HUES48 (cell line): ENCODE measurements around the gene SPATS2L.

Experiments used
- H3K27ac ChIP-seq: one replicate; pipeline ENCODE4 v1.7.0; 2013; ENCODE audit warnings: low read depth, low read length, inconsistent platforms
- H3K27me3 ChIP-seq: 2 replicates; pipeline ENCODE4 v1.6.1; 2013; ENCODE audit warnings: mild to moderate bottlenecking, low read length; ENCODE audit not compliant: control insufficient read depth, insufficient read depth
- H3K36me3 ChIP-seq: 2 replicates; pipeline ENCODE4 v1.6.1; 2013; ENCODE audit warnings: low read length; ENCODE audit not compliant: control insufficient read depth, insufficient read depth
- H3K4me1 ChIP-seq: 2 replicates; pipeline ENCODE4 v1.6.1; 2013; ENCODE audit warnings: mild to moderate bottlenecking, low read length; ENCODE audit not compliant: control insufficient read depth, insufficient read depth
- H3K4me3 ChIP-seq: 2 replicates; pipeline ENCODE4 v1.5.1; 2013; ENCODE audit warnings: mild to moderate bottlenecking, low read depth, low read length
- H3K9ac ChIP-seq: 2 replicates; pipeline ENCODE4 v1.6.1; 2013; ENCODE audit warnings: mild to moderate bottlenecking, low read depth, low read length, moderate library complexity
- H3K9me3 ChIP-seq: 2 replicates; pipeline ENCODE4 v1.6.1; 2013; ENCODE audit warnings: low read length; ENCODE audit not compliant: control insufficient read depth, insufficient read depth

Gene SPATS2L

DNA sequence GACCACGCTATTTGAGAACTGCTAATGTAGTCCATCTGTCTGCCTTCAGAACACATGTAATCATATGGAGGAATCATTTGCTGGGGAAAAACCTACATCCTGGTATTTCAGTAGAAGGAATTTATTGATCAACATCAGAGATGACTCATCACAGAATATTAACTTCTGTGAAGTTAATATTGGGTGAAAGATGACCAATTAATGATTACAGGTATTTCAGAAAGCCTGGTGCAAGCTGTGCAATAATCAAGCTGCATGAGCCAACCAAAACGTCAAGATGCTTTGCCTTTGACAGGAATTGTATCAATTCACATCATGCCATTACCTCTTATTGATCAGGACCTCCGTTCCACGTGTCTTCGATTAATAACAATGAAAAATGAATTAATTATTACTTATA, 9.4 kb upstream of the SPATS2L start:
- Histone ChIP-seq H3K27ac (no peak overlapping the region), H3K36me3 (no peaks in the 10 kb centered on the region), H3K9me3 (no peaks in the 10 kb centered on the region), H3K9ac (no peak overlapping the region), H3K27me3 (no peaks in the 10 kb centered on the region), H3K4me1 (no peaks in the 10 kb centered on the region; the same call in 1 of the 2 replicates), H3K4me3 (no peak overlapping the region)

GRCh38 chr2:200297989-200298388, 8.5 kb upstream of the SPATS2L start:
- Histone ChIP-seq H3K4me1 (no peaks in the 10 kb centered on the region; the same call in 1 of the 2 replicates), H3K4me3 (no peak overlapping the region), H3K9me3 (no peaks in the 10 kb centered on the region), H3K9ac (no peak overlapping the region), H3K27ac (no peak overlapping the region), H3K36me3 (no peaks in the 10 kb centered on the region), H3K27me3 (no peaks in the 10 kb centered on the region)

DNA sequence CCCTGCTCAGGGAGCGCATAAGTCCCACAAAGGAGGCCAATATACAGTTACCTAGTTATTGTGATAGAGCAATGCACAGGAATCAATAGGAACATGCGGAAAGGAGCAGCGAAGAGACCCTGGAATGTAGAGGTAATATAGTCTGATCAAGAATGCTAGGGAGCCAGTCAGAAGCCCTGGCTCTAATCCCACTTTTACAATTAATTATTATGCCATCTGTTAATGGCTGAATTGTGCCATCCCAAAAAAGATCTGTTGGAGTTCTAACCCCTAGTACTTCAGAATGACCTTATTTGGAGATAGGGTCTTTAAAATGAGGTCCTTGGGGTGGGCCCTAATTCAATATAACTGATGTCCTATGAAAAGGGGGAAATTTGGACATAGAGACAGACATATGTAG, 7.7 kb upstream of the SPATS2L start:
- no peaks in the 10 kb centered on the region for H3K27me3 ChIP-seq
- H3K9me3 ChIP-seq, result no peaks in the 10 kb centered on the region
- H3K4me1 ChIP-seq, result no peaks in the 10 kb centered on the region; the same call in 1 of the 2 replicates
- no peak overlapping the region for H3K4me3 ChIP-seq
- no peaks in the 10 kb centered on the region for H3K36me3 ChIP-seq
- H3K27ac ChIP-seq, result no peak overlapping the region
- H3K9ac ChIP-seq, result no peak overlapping the region

DNA sequence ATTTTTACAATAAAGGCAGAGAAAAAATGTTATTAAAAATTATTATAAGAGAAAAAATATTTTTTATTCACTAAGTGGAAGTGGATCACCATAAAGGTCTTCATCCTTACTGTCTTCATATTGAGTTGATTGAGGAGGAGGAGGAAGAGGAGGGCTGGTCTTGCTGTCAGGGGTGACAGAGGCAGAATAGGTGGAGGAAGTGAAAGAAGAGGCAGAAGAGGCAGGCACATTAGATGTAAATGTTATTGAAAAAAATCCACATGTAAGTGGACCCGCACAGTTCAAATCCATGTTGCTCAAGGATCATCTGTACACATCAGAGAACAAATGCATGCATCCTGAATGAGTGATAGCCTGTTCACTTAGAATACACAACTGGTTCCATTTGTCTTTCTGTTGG, 6.4 kb upstream of the SPATS2L start:
- H3K27me3 ChIP-seq, result no peaks in the 10 kb centered on the region; the same call in 1 of the 2 replicates
- no peaks in the 10 kb centered on the region for H3K9me3 ChIP-seq
- no peaks in the 10 kb centered on the region for H3K36me3 ChIP-seq
- no peak overlapping the region for H3K9ac ChIP-seq
- no peak overlapping the region for H3K4me3 ChIP-seq
- H3K27ac ChIP-seq, result no peak overlapping the region
- H3K4me1 ChIP-seq, result no peaks in the 10 kb centered on the region; the same call in 1 of the 2 replicates

DNA sequence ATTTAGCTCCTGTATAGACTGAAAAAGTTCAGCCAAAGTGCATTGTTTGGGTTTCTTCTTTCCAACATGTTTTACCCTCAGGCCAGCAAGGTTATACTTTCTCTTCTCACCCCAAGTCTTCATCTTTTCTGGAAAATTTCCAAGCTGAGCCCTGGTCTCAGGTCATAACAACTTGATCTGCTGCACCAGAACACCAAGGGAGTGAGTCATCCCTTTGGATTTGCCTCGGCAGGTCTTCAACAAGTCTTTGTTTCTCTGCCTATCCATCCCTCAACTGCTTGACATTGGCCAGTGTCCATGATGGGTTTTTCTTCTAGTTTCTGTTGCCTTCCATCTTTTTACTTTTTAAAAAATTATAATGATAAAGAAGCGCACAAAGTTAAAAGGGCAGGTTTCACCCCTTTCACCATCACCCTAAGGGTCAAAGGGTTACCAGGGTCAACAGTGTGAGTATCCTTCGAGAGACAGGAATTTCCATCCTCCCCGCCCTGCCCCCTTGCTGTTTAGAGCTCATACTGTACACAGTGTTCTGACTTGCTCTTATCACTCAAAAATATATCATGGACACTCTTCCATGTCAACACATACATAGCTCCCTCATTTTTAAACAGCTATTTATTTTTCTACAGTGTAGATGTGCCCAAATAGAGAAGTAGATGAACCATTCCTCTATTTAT, 5.7 kb upstream of the SPATS2L start:
- H3K4me1 ChIP-seq, result peaks cover 5% of the 10 kb centered on the region
- no peak overlapping the region for H3K4me3 ChIP-seq
- H3K36me3 ChIP-seq, result no peaks in the 10 kb centered on the region
- H3K27me3 ChIP-seq, result no peaks in the 10 kb centered on the region; the same call in 1 of the 2 replicates
- no peaks in the 10 kb centered on the region for H3K9me3 ChIP-seq
- H3K9ac ChIP-seq, result no peak overlapping the region
- H3K27ac ChIP-seq, result no peak overlapping the region

GRCh38 chr2:200301953-200302858, 4.3 kb upstream of the SPATS2L start:
- Histone ChIP-seq H3K4me1 (peaks cover 5% of the 10 kb centered on the region), H3K9me3 (no peaks in the 10 kb centered on the region), H3K9ac (no peak overlapping the region), H3K27ac (no peak overlapping the region), H3K27me3 (no peaks in the 10 kb centered on the region; the same call in 1 of the 2 replicates), H3K4me3 (no peak overlapping the region), H3K36me3 (no peaks in the 10 kb centered on the region)

DNA sequence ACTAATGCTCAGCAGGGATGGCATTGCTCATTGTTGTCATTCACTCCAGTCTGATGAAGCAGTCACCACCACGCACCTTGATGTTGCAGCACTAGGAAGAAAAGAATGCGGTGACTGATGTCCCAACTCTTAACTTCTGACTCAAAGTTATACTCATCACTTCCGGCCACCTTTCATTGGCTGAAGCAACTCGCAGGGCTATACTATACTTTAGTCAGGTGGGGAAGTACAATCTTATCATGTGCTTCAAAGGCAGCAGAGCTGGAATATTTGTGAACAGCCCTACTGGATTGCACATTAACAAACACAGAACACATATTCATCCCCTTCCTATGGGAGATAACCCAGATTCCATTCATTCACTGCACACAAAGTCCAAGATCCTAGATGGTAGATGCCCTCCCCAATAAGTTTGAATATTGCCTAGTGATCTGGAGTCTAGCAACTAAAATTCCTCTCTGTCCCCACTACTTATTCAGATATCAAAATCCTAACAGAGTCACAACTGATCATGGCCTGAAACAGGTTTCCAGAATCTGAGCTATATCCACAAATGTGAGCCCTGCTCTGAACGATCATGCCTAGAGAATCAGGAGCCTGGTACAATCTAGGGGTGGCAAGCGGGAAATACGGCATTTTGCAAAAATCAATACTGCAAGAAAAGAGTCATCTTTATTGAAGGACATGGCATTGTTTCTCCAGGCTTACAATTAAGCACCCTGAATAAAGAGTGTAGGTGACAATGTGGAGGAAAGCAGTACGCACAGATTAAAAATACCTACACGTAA, 3.4 kb upstream of the SPATS2L start:
- no peaks in the 10 kb centered on the region; the same call in 1 of the 2 replicates for H3K27me3 ChIP-seq
- no peaks in the 10 kb centered on the region for H3K36me3 ChIP-seq
- no peaks in the 10 kb centered on the region for H3K9me3 ChIP-seq
- no peak overlapping the region for H3K27ac ChIP-seq
- H3K4me3 ChIP-seq, result no peak overlapping the region
- peaks cover 7% of the 10 kb centered on the region for H3K4me1 ChIP-seq
- no peak overlapping the region for H3K9ac ChIP-seq

GRCh38 chr2:200305797-200306195, 697 bp upstream of the SPATS2L start:
- Histone ChIP-seq H3K4me1 (peaks cover 34% of the 10 kb centered on the region), H3K4me3 (peak overlapping the region; percentile 89)

GRCh38 chr2:200306931-200307723, 634 bp downstream of the SPATS2L start:
- H3K27me3 ChIP-seq, result no peaks in the 10 kb centered on the region; the same call in 1 of the 2 replicates
- peak overlapping the region; percentile 72 for H3K27ac ChIP-seq
- peak overlapping the region; percentile 55 for H3K9ac ChIP-seq
- no peaks in the 10 kb centered on the region for H3K9me3 ChIP-seq
- H3K4me3 ChIP-seq, result peak overlapping the region; percentile 89
- no peaks in the 10 kb centered on the region for H3K36me3 ChIP-seq
- H3K4me1 ChIP-seq, result peaks cover 47% of the 10 kb centered on the region

More at GRCh38 chr2:200305797-200306195, 697 bp upstream of the SPATS2L start:
- Histone ChIP-seq H3K27me3 (no peaks in the 10 kb centered on the region; the same call in 1 of the 2 replicates), H3K9me3 (no peaks in the 10 kb centered on the region), H3K27ac (peak overlapping the region; percentile 72), H3K9ac (peak overlapping the region; percentile 75), H3K36me3 (no peaks in the 10 kb centered on the region)
